HG03558 (cell line): ENCODE results near the gene SMPDL3A.
"Not testable (repeated sequence)": the region's sequence is repeated elsewhere in the genome, so short reads cannot be mapped to it uniquely, and the experiment has no call there.

ENCODE experiments used
- ATAC-seq: cut with Tn5 transposase; IDR thresholded peaks from one replicate; pipeline ENCODE4 v1.9.1; 2021; ENCODE audit warnings: moderate number of reproducible peaks; ENCODE audit not compliant: unreplicated experiment; ENCODE audit errors: extremely low read depth

SMPDL3A gene

GRCh38 chr6:122789182-122790027, at the start of gene SMPDL3A:
TSS of gene SMPDL3A (plus strand) at chr6:122789258. CDS start at chr6:122789347, 89 bp downstream.
- peak; percentile 47 for ATAC-seq

- ATAC-seq = no peak
Measured at GRCh38 chr6:122740091-122740490, 49.0 kb upstream of the SMPDL3A start.

- ATAC-seq = no peak
Measured at GRCh38 chr6:122740936-122741335, 48.1 kb upstream of the SMPDL3A start.

- not testable (repeated sequence) for ATAC-seq
Measured at GRCh38 chr6:122744247-122744646, 44.8 kb upstream of the SMPDL3A start.

- ATAC-seq = not testable (repeated sequence)
Measured at GRCh38 chr6:122744856-122745255, 44.2 kb upstream of the SMPDL3A start.

- no peak for ATAC-seq
Measured at GRCh38 chr6:122746688-122747087, 42.4 kb upstream of the SMPDL3A start.

GRCh38 chr6:122747573-122747972, 41.5 kb upstream of the SMPDL3A start:
- no peak for ATAC-seq

GRCh38 chr6:122748945-122749344, 40.1 kb upstream of the SMPDL3A start:
- ATAC-seq = not testable (repeated sequence)

- ATAC-seq = no peak
Measured at GRCh38 chr6:122749451-122750050, 39.5 kb upstream of the SMPDL3A start.

- ATAC-seq = peak; percentile 86
Measured at GRCh38 chr6:122751326-122751725, 37.7 kb upstream of the SMPDL3A start.

- peak; percentile 30 for ATAC-seq
Measured at GRCh38 chr6:122752459-122752858, 36.6 kb upstream of the SMPDL3A start.

- ATAC-seq = no peak
Measured at GRCh38 chr6:122753000-122753687, 35.9 kb upstream of the SMPDL3A start.

- no peak for ATAC-seq
Measured at GRCh38 chr6:122753688-122754056, 35.4 kb upstream of the SMPDL3A start.

- no peak for ATAC-seq
Measured at GRCh38 chr6:122754191-122754731, 34.8 kb upstream of the SMPDL3A start.

GRCh38 chr6:122755901-122756300, 33.2 kb upstream of the SMPDL3A start:
- no peak for ATAC-seq

GRCh38 chr6:122758927-122759334, 30.1 kb upstream of the SMPDL3A start:
- peak; percentile 98 for ATAC-seq

GRCh38 chr6:122760330-122760729, 28.7 kb upstream of the SMPDL3A start:
- no peak for ATAC-seq

- no peak for ATAC-seq
Measured at GRCh38 chr6:122766256-122766655, 22.8 kb upstream of the SMPDL3A start.

GRCh38 chr6:122770835-122771601, 18.0 kb upstream of the SMPDL3A start:
- ATAC-seq = no peak
